CD4-positive, alpha-beta T cell treated with Interleukin-10 for 1 hour (primary cell): Measurements from ENCODE around the gene MTA2.
A peak's percentile ranks its signal among the peaks of the same experiment; 100 is the strongest.

ENCODE experiments used
- DNase-seq: peaks from one replicate; pipeline ENCODE4 v3.0.0-alpha.2; 2020

MTA2 gene

DNA sequence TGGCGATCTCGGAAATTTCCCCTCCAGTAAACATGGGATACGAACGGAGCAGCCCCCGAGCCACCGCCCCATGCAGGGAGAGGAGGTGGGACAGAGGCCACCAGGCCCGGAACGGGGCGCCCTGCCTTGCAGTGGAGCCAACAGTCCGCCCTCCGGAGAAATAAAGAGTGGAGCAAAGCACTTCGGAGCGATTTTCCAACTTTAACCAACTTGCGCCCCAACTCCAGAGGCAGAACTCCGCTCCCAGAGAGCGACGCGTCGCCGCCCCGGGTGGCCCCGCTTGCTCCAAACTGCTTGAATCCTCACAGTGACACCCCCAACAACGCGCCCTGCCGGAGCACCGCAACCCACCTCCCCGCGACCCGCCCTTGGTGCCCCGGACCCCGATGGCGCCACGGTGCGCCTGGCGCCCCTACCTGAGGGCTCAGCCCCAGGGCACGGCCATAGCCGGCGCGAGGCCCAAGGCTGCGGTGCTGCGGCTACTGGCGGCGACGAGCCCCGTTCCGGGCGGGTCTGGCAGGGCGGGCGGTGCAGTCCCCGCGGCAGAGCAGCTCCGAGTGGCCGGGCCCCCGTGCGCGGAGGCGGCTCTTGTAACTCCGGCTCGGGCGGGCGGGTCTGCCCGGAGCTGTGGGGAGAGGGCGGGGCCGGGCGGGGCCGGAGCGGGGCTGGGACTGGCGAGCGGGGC, 55.3 kb downstream of the MTA2 start, which contains the start of gene AHNAK:
TSS of gene AHNAK (minus strand) at position 563 of the 685 bp plus-strand sequence. CDS start 10,708 bp downstream, outside the sequence.
- DNase-seq, result peak; percentile 85

DNA sequence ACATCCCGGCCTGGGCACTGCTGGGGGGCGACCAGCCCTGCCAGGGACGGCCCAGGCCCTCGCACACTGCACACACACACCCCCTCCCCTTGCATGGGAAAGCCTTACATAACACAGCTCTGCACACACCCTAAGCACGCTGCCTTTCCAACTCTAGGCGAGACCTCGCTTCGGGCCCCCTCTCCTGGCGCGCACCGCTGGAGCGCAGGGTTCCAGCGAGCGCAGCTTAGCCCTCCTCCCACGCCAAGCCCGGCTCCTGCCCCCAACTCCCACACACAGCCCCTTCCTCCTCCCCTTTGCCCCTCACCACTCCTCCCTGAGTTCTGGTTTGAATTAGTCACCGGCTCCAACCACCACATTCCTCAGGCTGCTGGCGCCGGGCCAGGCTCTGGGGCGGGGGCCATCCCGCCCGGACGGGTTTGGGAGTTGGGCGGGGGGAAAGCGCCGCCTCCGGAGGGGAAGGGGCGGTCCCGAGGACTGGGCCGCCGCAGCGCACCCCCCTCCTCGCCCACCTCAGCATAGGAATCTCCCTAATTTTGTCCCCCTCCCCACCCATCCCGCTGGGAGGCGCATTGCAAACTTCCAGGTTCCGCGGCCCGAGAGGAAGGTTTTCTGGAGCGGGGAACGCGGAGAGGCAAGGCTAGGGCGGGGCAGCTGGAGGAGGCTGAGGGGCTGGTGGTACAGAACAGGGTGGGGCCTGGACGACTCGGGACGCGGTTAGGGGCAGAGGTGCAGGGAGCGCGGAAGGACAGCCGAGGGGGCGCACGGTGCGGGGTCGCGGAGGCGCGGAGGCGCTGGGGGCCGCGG, 56.0 kb downstream of the MTA2 start:
- peak; percentile 70 for DNase-seq

DNA sequence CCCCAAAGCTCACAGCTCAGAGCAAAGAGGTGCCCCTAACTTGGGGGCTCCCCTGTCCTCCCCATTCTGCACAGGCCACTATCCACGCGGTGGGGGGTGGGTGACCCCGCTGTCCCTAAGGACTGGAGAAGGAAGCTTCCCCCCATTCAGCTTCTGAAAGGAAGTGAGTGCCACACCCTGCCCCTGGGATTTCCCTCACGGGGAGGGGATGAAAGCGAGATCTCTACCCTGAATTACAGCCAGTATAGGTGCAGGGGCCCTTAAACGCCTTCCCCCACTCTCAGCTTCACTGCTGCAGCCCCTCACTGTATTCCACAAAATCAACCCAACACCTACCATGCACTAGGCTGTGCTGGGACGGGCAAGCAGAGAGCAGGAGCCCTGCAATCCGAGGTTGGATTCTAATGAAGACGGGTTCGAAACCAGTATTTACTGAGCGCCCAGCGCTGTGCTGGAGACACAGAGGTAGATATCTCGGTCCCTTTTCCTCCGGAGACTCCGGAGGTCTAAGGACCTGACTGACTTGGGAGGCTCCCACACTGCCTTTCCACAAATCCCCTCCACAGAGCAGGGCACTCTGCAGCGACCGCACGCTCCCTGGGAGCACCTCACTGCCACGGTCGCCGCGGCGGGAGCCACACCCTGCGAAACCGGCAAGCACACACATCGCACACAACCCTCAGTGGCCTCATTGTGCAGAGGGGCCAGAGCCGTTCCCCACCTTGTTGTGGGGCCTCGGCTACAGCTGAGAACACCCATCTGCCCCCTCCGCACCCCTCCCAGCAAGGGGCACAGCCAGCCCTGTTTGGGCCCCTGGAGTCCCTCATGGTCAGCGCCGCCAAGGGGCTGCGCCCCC, 56.9 kb downstream of the MTA2 start:
- peak; percentile 63 for DNase-seq

DNA sequence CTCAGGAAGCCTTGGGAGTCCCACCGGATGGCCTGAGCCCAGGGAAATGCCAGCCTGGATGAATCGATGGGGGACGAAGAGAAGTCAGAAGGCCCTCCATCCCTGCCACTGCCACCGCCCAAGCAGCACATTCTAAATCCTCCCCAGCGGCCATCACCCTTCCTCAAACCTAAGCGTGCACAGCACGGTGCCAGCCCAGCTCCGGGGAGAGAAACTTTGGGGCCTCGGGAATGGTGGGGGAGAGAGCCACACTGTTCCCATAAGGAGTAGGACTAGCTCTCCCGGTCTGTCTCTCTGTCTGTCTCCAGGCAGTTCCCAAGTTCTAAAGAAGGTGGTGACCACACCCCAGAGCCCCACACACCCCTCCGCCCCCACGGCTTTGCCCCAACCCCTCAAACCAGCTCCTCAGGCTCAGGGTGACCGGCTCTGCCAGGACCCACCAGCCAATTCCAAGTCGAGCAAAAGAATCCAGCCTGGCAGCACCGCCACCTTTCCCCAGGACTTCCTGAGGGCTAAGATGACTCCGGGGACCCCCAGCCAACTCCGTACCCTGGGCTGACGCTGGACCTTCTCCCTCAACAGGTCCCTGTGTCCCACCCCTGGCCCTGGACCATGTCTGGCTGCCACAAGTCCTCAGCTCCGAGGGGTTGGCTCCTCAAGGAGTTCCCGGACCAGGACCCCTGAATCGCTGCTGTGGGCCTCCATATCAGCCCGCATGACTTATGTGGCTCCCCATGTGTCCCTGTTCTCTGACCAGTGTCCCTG, 57.8 kb downstream of the MTA2 start:
- DNase-seq, result peak; percentile 34
